ENCODE data around the gene USP21. TPM values are rescaled to one million over a fixed set of nuclear protein-coding genes. Genes with fewer than 3 reads are reported as not detected.
A peak's percentile ranks its signal among the peaks of the same experiment; 100 is the strongest.

USP21 gene
- total RNA-seq, 2 donors from 2014 or later: 36.0 to 46.4 TPM

- H3K27ac Mint-ChIP-seq: peak overlapping the region; percentile 47
- no peaks in the 10 kb centered on the region for H3K9me3 Mint-ChIP-seq
Observed at GRCh38 chr1:161122967-161123366, 36.3 kb upstream of the USP21 start.

GRCh38 chr1:161127649-161128048 lies 31.7 kb upstream of the USP21 start:
- H3K4me1 Mint-ChIP-seq (ENCODE audit: low read depth): peaks cover 60% of the 10 kb centered on the region

More at GRCh38 chr1:161122967-161123366, 36.3 kb upstream of the USP21 start:
- Mint-ChIP-seq H3K27me3 (ENCODE audit: low read depth) (no peaks in the 10 kb centered on the region), H3K4me1 (ENCODE audit: low read depth) (peaks cover 50% of the 10 kb centered on the region), H3K36me3 (ENCODE audit: insufficient read depth in 2 of 2) (peaks cover 20 to 47% of the 10 kb centered on the region in 2 donors), H3K4me3 (no peak overlapping the region)
- ATAC-seq (replicated peaks in 1 of 2): no peak
- DNase-seq: no peak

GRCh38 chr1:161128591-161129420 lies 30.5 kb upstream of the USP21 start:
- H3K4me1 Mint-ChIP-seq (ENCODE audit: low read depth): peaks cover 60% of the 10 kb centered on the region
- H3K27me3 Mint-ChIP-seq (ENCODE audit: low read depth): no peaks in the 10 kb centered on the region
- no peak for ATAC-seq (replicated peaks in 1 of 2)
- no peak overlapping the region for H3K4me3 Mint-ChIP-seq
- no peak overlapping the region for H3K27ac Mint-ChIP-seq
- H3K36me3 Mint-ChIP-seq (ENCODE audit: insufficient read depth in 2 of 2): peaks cover 13 to 36% of the 10 kb centered on the region in 2 donors
- DNase-seq: no peak
- no peaks in the 10 kb centered on the region for H3K9me3 Mint-ChIP-seq

More at GRCh38 chr1:161127649-161128048, 31.7 kb upstream of the USP21 start:
- DNase-seq (no peak), ATAC-seq (replicated peaks in 1 of 2) (no peak)
- no peaks in the 10 kb centered on the region for H3K27me3 Mint-ChIP-seq (ENCODE audit: low read depth)
- peak overlapping the region; percentile 64 for H3K27ac Mint-ChIP-seq
- no peak overlapping the region for H3K4me3 Mint-ChIP-seq
- H3K36me3 Mint-ChIP-seq (ENCODE audit: insufficient read depth in 2 of 2): peaks cover 16 to 44% of the 10 kb centered on the region in 2 donors
- no peaks in the 10 kb centered on the region for H3K9me3 Mint-ChIP-seq

- Mint-ChIP-seq H3K36me3 (ENCODE audit: insufficient read depth in 2 of 2) (peaks cover 13 to 31% of the 10 kb centered on the region in 2 donors), H3K27ac (peak overlapping the region; percentile 99), H3K4me3 (no peak overlapping the region), H3K27me3 (ENCODE audit: low read depth) (no peaks in the 10 kb centered on the region), H3K9me3 (no peaks in the 10 kb centered on the region), H3K4me1 (ENCODE audit: low read depth) (peaks cover 60% of the 10 kb centered on the region)
- no peak for ATAC-seq (replicated peaks in 1 of 2)
- no peak for DNase-seq
Observed at GRCh38 chr1:161130266-161130665, 29.0 kb upstream of the USP21 start.

GRCh38 chr1:161131523-161132409 lies 27.5 kb upstream of the USP21 start:
- Mint-ChIP-seq H3K27ac (peak overlapping the region; percentile 99), H3K9me3 (no peaks in the 10 kb centered on the region), H3K4me3 (no peak overlapping the region), H3K27me3 (ENCODE audit: low read depth) (no peaks in the 10 kb centered on the region), H3K36me3 (ENCODE audit: insufficient read depth in 2 of 2) (peaks cover 5 to 22% of the 10 kb centered on the region in 2 donors), H3K4me1 (ENCODE audit: low read depth) (peaks cover 50% of the 10 kb centered on the region)
- no peak for ATAC-seq (replicated peaks in 1 of 2)
- no peak for DNase-seq

- peaks cover 41% of the 10 kb centered on the region for H3K4me1 Mint-ChIP-seq (ENCODE audit: low read depth)
- H3K27ac Mint-ChIP-seq: peak within 1 kb of the TSS; percentile 99
- peaks cover 2 to 16% of the 10 kb centered on the region in 2 donors for H3K36me3 Mint-ChIP-seq (ENCODE audit: insufficient read depth in 2 of 2)
- DNase-seq: peak; percentile 93 to 95
- ATAC-seq (replicated peaks in 1 of 2): peak; percentile 97
- no peak within 1 kb of the TSS for H3K4me3 Mint-ChIP-seq
- H3K27me3 Mint-ChIP-seq (ENCODE audit: low read depth): no peaks in the 10 kb centered on the region
- H3K9me3 Mint-ChIP-seq: no peaks in the 10 kb centered on the region
Observed at GRCh38 chr1:161132410-161133219, 26.7 kb upstream of the USP21 start, which contains the start of gene DEDD. Gene DEDD, minus strand, starts transcription at chr1:161132667. Its CDS starts 8,205 bp downstream, at chr1:161124462.

- peaks cover 2 to 11% of the 10 kb centered on the region in 2 donors for H3K36me3 Mint-ChIP-seq (ENCODE audit: insufficient read depth in 2 of 2)
- peak in 1 of 2 donors; percentile 0 for ATAC-seq (replicated peaks in 1 of 2)
Observed at GRCh38 chr1:161133220-161133740, 26.0 kb upstream of the USP21 start.

GRCh38 chr1:161137881-161138280 lies 21.4 kb upstream of the USP21 start:
- ATAC-seq (replicated peaks in 1 of 2): no peak
- H3K27ac Mint-ChIP-seq: no peak overlapping the region
- no peaks in the 10 kb centered on the region for H3K4me1 Mint-ChIP-seq (ENCODE audit: low read depth)
- H3K9me3 Mint-ChIP-seq: no peaks in the 10 kb centered on the region
- peaks cover 0 to 1% of the 10 kb centered on the region in 2 donors for H3K36me3 Mint-ChIP-seq (ENCODE audit: insufficient read depth in 2 of 2)
- H3K27me3 Mint-ChIP-seq (ENCODE audit: low read depth): no peaks in the 10 kb centered on the region
- H3K4me3 Mint-ChIP-seq: no peak overlapping the region
- DNase-seq: no peak

More at GRCh38 chr1:161133220-161133740, 26.0 kb upstream of the USP21 start:
- DNase-seq: no peak
- Mint-ChIP-seq H3K4me3 (no peak overlapping the region), H3K27ac (no peak overlapping the region), H3K27me3 (ENCODE audit: low read depth) (no peaks in the 10 kb centered on the region), H3K4me1 (ENCODE audit: low read depth) (peaks cover 34% of the 10 kb centered on the region), H3K9me3 (no peaks in the 10 kb centered on the region)

GRCh38 chr1:161138431-161138830 lies 20.9 kb upstream of the USP21 start:
- Mint-ChIP-seq H3K27ac (peak overlapping the region; percentile 7), H3K36me3 (ENCODE audit: insufficient read depth in 2 of 2) (peaks cover 0 to 1% of the 10 kb centered on the region in 2 donors), H3K27me3 (ENCODE audit: low read depth) (no peaks in the 10 kb centered on the region), H3K4me1 (ENCODE audit: low read depth) (no peaks in the 10 kb centered on the region), H3K9me3 (no peaks in the 10 kb centered on the region), H3K4me3 (no peak overlapping the region)
- DNase-seq: no peak
- no peak for ATAC-seq (replicated peaks in 1 of 2)

GRCh38 chr1:161139766-161140165 lies 19.5 kb upstream of the USP21 start:
- Mint-ChIP-seq H3K27ac (no peak overlapping the region), H3K4me1 (ENCODE audit: low read depth) (no peaks in the 10 kb centered on the region), H3K36me3 (ENCODE audit: insufficient read depth in 2 of 2) (peaks cover 0 to 1% of the 10 kb centered on the region in 2 donors), H3K27me3 (ENCODE audit: low read depth) (no peaks in the 10 kb centered on the region), H3K9me3 (no peaks in the 10 kb centered on the region), H3K4me3 (no peak overlapping the region)
- no peak for ATAC-seq (replicated peaks in 1 of 2)
- peak in 1 of 2 donors; percentile 52 for DNase-seq

GRCh38 chr1:161140755-161141400 lies 18.4 kb upstream of the USP21 start:
- no peak overlapping the region for H3K4me3 Mint-ChIP-seq
- DNase-seq: no peak
- no peaks in the 10 kb centered on the region for H3K9me3 Mint-ChIP-seq
- no peaks in the 10 kb centered on the region for H3K36me3 Mint-ChIP-seq (ENCODE audit: insufficient read depth in 2 of 2)
- ATAC-seq (replicated peaks in 1 of 2): no peak
- no peaks in the 10 kb centered on the region for H3K27me3 Mint-ChIP-seq (ENCODE audit: low read depth)
- H3K27ac Mint-ChIP-seq: no peak overlapping the region
- H3K4me1 Mint-ChIP-seq (ENCODE audit: low read depth): no peaks in the 10 kb centered on the region

GRCh38 chr1:161145832-161146231 lies 13.5 kb upstream of the USP21 start:
- Mint-ChIP-seq H3K27me3 (ENCODE audit: low read depth) (no peaks in the 10 kb centered on the region), H3K27ac (no peak overlapping the region), H3K4me1 (ENCODE audit: low read depth) (no peaks in the 10 kb centered on the region), H3K36me3 (ENCODE audit: insufficient read depth in 2 of 2) (no peaks in the 10 kb centered on the region), H3K9me3 (no peaks in the 10 kb centered on the region), H3K4me3 (no peak overlapping the region)
- DNase-seq (no peak), ATAC-seq (replicated peaks in 1 of 2) (no peak)
